Hematopoietic multipotent progenitor cell treated with erythropoietin and hydrocortisone succinate and interleukin-3 and kit ligand, for 6 days (in vitro differentiated cells): ENCODE measurements around the gene FUBP3.
"Not testable (repeated sequence)": the region's sequence is repeated elsewhere in the genome, so short reads cannot be mapped to it uniquely, and the experiment has no call there.

Experiments
- DNase-seq: peaks from one replicate; pipeline ENCODE4 v3.0.0-alpha.2; 2015

Gene FUBP3

GRCh38 chr9:130664251-130665028, 85.1 kb downstream of the FUBP3 start, which contains the start of gene PRDM12:
Gene PRDM12 (plus strand): TSS chr9:130664594. CDS start chr9:130664654, 60 bp downstream.
- DNase-seq, result peak; percentile 42

- no peak for DNase-seq
These were observed 85.7 kb downstream of the FUBP3 start for GRCh38 chr9:130665029-130665430.

- peak; percentile 57 for DNase-seq
These were observed 86.3 kb downstream of the FUBP3 start for GRCh38 chr9:130665431-130666392.

- no peak for DNase-seq
These were observed 87.2 kb downstream of the FUBP3 start for GRCh38 chr9:130666393-130667119.

DNA sequence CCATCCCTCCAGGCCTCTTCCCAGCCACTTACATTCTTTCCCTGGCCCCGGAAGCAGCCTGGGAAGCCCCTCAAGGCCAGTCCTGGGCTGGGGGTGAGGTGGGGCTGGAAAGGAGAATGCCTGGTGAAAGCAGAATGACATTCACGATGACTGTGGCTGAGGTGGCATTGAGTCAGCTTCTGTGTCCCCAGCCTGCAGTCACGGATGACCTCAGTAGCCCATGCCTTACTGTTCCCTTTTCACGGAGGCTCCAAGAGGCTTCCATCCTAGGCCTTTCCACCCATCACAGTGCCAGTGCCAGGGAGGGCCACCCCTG, 87.7 kb downstream of the FUBP3 start:
- no peak for DNase-seq

DNA sequence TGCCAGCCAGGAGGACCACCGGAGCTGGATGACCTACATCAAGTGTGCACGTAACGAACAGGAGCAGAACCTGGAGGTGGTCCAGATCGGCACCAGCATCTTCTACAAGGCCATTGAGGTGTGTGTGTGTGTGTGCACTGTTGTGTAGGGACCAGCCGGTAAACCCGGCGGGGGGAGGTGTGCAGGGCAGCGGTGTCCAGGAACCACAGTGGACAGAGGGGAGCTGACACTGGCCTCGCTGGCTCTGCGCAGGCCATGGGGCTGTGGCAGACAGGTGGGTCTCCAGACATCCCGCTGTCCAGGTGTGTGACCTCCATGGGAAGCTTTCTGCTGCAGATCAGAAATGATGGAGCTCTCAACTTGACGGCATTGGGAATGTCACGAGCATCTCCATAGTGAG, 88.8 kb downstream of the FUBP3 start:
- no peak for DNase-seq

- DNase-seq, result no peak
These were observed 89.3 kb downstream of the FUBP3 start for GRCh38 chr9:130668659-130669058.

- DNase-seq, result no peak
These were observed 90.6 kb downstream of the FUBP3 start for GRCh38 chr9:130669965-130670364.

DNA sequence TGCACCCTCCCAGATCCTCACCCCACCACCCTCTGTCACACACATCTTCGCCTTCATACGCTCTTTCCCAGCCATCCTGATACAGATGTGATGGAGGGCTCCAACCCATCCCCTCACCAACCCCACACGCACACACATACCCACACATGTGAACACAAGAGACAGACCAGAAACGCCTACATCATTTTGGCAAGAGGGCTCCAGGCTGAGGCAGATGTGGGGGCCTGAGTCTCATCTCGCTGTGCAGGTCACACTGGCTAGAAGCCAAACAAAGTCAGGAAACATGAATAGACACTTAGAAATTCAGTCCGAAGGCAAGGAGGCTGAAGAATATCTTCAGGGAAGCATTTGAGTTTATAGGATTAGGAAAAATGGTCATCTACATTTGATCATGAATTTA, 91.3 kb downstream of the FUBP3 start:
- DNase-seq, result no peak

DNA sequence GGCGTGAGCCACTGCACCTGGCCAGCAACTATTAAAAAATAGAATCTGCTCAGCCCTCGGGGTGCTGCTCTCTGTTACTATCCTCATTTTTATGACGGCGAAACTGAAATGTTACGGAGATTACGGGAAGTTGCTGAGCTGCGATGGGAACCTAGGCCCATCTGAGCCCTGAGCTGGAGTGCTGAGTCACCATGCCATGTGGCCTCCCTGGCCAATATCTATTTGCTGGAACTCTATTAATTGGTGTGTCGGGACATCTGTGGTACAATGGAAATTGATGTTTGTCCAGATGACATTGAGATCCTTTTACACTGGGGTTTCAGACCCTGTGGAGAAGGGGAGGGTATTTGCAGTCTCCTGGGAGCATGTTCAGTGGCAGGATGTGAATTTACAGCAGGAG, 93.1 kb downstream of the FUBP3 start:
- no peak for DNase-seq

DNA sequence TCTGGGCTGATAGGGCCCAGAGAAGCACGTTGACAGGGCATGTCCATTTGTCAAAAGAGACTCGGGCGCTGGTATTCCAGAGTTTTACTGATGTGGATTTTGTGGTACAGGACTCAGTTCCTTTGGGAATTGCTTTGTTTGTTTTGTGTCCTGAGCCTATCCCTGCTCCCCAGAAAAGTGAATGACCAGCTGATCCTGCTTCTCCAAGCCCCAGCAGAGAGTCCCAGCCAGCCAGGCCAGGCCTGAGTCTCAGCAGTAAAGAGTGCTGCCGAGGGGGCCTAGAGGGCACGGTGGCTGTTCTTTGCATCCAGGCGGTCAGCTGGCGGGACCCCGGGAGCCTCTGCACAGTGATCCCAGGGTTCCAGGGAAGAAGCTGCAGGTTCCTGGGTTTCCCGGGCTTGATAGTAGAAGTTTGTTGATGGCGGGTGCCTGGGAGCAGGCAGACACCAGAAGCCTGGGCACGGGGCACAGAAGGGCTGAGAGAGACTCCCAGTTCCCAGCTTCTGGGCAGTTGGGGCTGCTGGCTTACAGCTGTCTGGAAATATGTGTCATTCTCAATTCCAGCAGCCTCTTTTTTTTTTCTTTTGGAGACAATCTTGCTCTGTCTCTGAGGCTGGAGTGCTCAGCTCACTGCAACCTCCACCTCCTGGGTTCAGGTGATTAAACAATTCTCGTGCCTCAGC, 93.7 kb downstream of the FUBP3 start:
- DNase-seq, result no peak

GRCh38 chr9:130675396-130675795, 96.0 kb downstream of the FUBP3 start:
- no peak for DNase-seq

- DNase-seq, result no peak
These were observed 97.9 kb downstream of the FUBP3 start for GRCh38 chr9:130677252-130677651.

DNA sequence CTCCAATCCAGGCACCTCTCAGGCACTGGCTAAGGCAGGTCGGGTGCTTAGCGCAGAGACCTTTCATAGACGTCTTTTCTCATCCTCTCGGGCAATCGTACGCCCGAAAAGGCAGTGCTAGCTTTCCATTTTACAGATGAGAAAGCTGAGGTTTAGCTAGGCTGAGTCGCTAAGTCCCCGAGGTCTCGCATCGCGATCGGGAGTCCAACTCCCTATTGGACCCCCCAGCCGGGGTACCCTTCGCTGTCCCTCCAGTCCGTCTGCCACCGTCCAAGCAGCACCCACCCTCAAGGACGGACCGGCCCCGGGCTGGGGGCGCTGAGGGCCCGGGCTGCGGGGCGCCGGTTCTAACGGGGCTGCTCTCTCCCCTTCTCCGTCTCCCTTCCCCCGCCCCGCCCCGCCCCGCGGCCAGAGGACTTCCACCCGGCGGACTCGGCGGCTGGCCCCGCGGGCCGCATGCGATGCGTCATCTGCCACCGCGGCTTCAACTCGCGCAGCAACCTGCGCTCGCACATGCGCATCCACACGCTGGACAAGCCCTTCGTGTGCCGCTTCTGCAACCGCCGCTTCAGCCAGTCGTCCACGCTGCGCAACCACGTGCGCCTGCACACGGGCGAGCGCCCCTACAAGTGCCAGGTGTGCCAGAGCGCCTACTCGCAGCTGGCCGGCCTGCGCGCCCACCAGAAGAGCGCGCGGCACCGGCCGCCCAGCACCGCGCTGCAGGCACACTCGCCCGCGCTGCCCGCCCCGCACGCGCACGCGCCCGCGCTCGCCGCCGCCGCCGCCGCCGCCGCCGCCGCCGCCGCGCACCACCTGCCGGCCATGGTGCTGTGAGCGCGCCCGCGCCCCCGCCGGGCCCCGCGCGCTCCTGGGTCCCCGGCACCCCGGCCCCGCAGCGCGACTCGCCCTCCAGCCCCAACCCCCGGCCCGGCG, 101.7 kb downstream of the FUBP3 start:
- DNase-seq, result peak; percentile 85

DNA sequence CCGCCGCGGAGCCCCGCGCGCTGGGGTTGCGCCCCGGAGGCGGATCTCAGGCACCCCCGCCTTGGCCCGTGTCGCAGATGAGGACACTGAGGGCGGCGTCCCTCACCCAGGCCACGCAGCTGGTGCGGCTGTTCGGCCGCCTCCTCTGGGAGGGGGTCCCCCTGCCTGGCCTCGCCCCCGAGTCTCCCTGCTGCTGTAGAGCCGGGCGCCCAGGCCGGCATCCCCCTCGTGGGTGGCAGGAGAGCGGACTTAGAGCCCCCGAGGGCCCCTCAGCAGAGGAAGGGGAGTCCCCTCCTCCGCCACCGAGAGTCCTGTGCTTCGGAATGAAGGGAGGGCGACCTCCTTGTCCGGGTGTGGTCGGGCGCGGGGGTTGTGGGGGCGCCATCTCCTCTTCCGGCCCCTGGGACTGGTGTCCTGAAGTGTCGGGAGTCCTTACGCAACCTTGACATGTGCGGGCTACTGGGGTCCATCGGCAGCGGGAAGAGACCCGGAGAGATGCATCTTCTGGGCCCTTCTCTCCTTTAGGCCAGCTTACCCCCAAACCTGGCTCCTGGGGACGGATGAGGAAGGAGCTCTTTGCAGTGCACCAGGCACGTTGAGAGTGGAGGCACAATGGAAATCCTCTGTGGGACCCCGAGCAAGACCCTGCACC, 102.5 kb downstream of the FUBP3 start:
- peak; percentile 44 for DNase-seq

- DNase-seq, result peak; percentile 80
These were observed 103.2 kb downstream of the FUBP3 start for GRCh38 chr9:130682421-130683121.

DNA sequence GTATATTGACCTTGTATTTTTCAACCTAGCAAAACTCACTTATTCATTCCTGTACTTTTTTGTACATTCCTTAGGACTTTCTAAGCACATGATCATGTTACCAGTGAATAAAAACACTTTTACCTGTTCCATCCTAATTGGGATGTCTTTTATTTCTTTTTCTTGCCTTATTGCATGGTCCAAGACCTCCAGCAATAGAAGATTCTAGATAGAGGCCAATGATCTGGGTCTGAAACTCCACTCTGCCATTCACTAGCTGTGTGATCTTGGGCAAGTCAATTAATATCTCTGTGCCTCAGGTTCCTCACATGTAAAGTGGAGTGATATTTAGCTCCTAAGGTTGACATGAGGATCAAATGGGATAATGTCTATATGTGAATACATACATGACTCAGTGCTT, 105.7 kb downstream of the FUBP3 start:
- no peak for DNase-seq

DNA sequence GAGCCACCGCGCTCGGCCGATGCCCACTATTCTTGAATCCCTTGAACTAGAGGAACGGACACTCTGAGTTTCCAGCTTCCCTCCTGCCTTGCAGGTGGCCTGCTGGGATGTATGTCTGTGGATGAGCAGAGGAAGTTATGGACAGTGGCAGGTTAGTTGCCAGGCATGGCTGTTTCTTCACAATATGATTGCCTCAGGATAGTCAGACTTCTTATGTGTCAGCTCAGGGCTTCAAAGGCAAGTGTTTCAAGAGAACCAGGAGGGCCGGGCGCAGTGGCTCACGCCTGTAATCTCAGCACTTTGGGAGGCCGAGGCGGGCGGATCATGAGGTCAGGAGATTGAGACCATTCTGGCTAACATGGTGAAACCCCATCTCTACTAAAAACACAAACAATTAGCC, 106.6 kb downstream of the FUBP3 start:
- not testable (repeated sequence) for DNase-seq

DNA sequence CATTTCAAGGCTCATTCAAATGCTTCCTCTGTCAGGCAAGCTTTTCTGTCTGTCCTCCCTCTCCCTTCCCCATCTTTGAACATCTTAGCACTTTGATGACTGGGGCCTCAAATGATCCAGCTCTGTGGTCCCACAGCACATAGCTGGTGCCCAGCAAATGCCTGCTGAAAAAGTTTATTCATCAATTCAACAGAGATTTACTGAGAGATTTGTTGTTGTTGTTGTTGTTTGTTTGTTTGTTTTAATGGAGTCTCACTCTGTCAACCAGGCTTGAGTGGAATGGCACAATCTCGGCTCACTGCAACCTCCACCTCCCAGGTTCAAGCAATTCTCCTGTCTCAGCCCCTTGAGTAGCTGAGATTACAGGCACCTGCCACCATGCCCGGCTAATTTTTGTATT, 108.2 kb downstream of the FUBP3 start:
- DNase-seq, result no peak
